IPS-NIHi11 (cell line): ENCODE measurements around the gene DHX15.

ENCODE experiments used
- DNase-seq: peaks from one replicate; pipeline ENCODE4 v3.0.0; 2012; ENCODE audit warnings: mixed read lengths, low spot score

The DHX15 gene

DNA sequence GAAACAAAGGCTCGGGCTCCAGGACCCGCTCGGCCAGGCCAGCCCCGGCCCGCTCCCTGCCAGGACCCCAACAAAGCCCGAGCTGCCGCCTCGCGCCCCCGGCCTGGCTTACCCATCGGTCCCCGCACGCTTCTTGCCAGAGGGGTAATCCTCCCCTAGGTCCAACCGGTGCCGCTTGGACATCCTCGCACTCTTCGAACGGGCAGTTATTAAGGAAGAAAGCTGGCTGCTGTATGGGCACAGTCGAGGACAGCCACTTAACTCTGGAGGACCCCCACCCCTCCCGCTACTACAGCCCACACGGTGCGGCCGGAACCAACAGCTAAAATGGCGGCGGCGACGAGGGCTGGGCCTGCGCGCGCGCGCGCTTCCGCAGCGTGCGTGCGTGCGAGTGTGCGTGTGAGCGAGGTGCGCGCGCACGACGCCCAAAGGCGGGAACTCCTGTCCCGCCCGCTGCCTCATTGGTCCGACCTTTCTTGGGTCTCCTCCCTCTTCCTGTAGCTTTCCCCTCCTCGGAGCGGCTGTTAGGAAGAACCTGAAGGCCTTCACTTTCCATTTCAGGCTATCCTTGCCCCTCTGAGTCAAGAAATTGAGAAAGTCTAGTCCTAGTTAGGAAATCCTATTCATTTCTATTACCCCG lies at the start of gene DHX15:
DHX15 (minus strand) TSS at position 344 of the 640 bp plus-strand sequence; CDS start at position 183, 161 bp downstream.
- DNase-seq = peak; percentile 94

DNA sequence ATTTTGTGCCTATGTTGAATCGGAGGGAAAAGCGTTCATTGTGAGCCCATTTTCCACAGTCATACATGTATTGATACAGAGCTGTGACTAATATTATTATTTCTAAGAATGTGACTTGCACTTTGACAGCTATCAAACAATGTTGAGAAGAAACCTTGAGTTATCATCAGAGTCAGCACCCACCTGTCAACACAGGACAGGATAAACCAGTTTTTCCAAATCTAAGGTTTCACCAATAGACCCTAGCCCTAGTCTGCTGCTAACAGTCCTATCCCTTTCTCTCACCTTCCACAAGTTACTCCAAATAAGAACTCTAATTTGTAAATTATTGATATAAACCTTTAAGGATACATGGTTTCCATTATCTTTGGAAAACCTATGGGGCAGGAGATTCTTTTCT lies 47.7 kb upstream of the DHX15 start:
- DNase-seq = no peak

DNA sequence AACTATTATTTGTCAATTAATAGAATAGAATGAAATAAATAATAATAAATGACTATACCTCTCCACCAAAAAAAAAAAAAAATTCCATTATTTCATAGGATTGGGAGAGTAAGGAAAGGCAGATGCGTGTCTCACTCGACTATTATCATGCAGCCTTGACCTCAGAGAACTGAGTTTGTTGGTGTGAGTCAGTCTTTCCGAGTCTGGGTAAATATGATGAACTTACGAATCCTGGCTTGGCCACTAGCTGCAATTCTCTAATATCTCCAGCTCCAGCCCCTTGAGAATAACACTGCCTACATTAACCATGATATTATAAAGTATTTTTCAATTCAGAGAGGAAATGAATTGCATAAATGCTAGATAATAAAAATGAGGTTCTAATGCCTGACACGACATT lies 46.6 kb upstream of the DHX15 start:
- DNase-seq = no peak

DNA sequence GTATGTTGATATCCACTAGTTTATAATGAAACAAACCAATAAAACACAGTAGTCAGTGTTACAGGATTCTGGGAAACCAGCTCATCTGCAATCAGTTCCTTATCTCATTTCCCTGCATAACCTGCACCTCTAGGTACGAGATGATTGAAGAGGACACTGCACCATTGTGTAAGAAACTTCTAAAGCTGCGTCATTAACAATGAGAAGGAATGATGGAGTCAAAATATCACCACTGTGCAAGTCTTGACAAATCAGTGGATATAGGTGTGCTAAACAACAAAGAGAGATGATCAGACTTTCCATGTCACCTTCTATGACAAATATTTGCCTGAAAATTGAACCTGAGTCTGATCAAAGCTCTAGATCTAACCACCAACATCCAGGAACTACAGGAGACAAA lies 40.7 kb upstream of the DHX15 start:
- DNase-seq = no peak

DNA sequence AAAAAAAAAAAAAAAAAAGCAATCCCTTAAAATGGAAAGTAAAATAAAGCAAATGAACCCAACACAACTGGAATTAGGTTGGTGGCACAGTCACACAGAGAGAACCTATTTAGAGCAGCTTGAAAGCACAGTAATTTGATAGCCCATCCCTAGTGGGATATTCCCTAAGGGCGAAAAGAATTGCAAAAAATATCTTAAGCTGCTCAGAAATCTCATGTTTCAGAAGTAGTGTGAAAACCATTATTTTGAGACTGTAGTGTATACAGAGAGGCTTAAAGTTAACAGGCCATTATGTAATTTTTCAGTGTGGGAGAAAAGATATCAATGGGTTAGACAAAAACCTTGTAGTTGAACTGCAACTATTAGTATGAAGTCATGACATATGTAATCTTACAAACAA lies 40.0 kb upstream of the DHX15 start:
- DNase-seq = no peak

DNA sequence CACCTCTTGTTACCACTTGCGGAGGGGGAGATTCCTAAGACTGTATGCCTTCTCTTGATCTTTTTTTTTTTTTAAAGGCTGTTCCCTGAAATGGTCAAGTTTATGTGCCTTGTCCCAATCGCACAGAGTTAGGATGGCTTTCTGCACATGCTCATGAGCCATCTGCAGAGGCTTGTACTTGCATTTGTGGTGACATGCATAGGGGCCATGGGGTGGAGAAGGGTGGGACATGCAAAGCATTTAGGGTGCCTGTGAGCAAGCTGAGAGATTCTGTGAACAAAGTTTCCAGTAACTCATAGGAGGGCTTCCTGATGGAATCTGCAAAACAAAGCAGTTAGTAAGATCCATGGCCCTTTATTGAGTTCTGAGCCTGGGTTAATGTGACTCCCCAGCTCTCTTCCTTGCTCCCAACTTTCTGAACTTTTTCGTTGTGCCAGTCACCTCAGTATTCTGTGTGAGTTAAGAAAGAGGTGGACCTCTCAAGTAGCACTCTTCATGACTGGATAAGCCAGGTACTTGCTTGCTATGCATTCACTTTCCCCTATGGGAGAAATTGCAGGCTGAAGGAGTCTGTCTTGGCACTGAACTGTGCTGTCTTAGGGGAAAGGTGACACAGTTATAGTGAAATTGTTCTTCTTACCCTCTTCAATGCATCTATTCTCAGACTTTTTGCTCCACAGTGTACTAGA lies 37.9 kb upstream of the DHX15 start:
- no peak for DNase-seq

DNA sequence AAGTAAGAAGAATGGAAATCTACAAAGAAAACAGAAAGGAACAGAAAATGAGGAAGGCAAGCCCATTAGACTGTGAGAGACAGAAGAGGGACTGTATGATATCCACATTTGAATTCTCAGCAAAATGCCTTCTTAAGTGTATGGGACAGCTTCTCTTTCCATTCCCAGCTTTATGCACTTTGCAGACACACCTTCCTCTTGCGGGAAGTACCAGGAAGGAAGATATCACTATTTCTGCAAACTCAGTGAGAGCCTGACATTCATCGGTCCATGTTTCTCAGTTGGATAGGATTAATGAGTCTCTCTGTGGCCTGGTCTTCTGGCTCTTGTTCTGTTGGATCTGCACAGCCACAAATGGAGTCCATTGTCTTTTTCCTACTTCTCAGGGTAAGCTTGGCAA lies 31.6 kb upstream of the DHX15 start:
- DNase-seq = no peak

DNA sequence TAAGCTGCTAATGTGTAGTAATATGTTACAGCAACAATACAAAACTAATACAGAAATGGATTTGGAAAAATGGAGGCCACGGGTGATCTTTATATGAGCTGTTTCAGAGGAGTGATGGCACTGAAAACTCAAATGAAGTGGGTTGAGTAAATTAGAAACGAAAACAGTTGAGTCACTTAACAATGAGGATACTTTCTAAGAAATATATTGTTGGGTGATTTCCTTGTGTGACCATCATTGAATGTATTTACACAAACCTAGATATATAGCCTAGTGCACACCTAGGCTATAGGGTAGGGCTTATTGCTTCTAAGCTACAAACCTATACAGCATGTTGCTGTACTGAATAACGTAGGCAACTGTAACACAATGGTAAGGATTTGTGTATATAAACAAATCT lies 30.5 kb upstream of the DHX15 start:
- DNase-seq = no peak

DNA sequence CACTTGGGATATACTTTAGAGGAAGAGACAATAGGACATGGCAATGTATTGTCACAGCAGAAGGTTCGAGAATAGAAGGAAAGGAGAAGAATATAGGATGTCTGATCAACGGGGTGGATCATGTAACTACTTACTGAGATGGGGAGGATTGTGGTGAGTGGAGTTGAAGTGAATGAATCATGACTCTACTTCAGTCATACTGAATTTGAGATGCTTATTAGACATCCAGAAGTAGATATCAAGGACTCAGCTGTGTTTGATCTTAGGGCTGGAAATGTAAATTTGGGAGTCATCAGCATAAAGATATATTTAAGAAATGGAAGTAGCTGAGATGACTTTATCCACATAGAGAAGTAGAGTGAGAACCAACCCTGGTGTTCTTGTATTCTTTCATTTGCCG lies 29.1 kb upstream of the DHX15 start:
- DNase-seq = no peak

DNA sequence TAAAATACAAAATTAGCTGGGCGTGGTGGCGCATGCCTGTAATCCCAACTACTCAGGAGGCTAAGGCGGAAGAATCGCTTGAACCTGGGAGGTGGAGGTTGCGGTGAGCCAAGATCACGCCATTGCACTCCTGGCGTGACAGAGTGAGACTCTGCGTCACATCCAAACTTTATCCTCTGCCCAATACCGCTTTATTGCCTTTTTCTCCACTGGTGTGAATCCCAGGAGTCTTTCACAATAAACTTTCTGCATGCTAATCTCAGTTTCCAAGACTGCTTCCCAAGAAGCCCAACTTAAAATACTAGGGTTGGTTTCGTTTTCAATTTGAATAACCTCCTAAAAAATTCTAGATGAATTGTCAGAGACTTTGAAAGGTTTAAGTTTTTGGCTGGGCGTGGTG lies 27.2 kb upstream of the DHX15 start:
- DNase-seq = no peak

DNA sequence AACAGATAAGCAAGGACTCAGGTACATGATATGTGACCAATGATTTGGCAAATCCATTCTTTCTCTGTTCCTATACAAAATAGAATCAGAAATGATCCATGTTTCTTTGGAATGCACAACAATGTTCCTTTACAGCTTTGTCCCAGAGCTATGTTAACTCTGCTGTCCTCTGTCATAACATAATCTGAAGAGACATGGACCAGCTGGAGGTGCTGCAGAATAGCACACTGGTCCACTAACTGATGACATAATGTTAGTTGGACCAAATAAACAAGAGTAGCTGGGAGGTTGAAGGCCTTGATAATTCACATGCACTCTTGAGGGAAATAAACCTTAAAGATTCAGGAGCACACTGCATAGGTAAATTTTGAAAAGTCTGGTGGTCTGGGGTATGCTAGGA lies 23.0 kb upstream of the DHX15 start:
- DNase-seq = no peak

DNA sequence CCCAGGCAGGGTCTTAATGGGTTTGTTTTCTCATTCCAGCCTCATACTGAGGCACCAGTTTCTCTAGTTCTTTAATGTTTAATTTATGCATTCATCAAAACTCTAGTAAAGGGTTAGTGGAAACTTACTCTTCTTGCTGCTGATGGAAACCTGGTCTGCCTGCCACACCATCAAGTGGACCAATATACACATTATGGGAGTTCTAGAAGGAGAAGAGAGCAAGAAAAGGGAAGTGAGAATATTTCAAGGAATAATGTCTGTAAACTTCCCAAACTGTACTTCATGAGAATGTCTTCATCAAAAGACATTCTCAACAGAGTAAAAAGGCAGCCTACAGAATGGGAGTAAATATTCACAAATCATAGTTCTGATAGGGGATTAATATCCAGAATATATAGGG lies 20.9 kb upstream of the DHX15 start:
- DNase-seq = no peak

DNA sequence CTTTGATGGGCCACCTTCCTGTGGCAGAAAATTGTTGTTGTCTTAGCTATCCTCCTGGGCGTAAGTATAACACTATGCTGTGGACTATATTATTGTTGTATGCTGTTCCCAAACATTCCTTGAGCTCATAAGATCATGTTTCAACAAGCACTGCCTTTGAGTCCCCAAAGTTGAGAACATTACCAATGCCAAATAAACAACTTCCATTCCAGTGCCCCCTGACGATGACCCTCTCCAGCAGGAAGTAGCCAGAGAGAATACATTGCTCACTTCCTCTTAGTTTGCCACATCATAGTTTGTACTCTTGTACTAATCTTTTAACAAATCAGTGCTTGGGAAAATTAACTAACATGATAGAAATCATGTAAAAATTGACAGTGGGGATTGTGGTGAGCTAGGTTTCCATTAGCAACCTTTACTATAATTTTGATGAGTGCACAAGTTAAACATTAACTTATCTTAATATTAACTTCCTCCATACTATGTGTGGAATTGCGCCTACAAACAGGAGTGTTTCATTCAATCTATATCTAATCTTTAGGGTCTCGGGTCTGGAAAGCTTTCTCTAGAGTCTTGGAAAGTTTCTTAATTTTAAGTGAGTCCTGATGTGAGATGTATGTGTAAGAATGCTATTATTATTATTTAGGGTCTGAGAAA lies 20.3 kb upstream of the DHX15 start:
- DNase-seq = no peak

DNA sequence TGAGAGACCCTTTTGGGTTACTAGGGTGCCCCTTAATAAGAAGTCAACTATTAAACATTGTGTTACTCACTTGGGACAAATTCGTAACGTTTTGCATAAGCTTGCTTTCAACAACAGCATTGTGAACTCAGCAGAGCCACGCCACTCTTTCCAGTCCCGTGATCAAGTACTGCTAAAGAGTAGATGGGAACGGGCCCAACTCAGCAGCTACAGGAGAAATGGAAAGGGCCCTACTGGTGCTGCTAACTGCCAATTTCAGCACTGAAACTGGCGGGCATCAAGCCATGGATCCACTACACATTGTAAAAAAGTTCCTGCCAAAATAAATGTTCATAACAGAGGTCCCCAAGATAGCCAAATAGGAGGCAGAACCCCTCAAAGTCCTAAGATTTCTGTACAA lies 19.0 kb upstream of the DHX15 start:
- no peak for DNase-seq

DNA sequence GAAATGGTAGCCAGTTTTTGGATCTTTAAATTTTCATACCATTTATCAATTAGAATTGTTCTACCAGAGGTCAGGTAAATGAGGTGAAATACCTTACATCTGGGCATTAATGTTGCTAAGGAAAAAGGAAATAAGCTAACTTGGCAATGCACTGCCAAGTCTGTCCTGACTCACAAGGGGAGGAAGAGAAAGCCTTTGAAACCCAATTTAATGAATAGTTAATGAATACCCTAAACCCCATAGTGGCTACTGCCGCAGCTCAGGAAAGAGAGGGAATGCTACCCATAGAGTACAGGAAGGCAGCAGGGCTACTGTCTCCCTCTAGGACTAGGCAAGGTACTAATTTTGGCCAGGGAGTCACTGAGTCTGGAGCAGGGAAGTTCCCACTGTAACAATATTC lies 16.8 kb upstream of the DHX15 start:
- DNase-seq = no peak

DNA sequence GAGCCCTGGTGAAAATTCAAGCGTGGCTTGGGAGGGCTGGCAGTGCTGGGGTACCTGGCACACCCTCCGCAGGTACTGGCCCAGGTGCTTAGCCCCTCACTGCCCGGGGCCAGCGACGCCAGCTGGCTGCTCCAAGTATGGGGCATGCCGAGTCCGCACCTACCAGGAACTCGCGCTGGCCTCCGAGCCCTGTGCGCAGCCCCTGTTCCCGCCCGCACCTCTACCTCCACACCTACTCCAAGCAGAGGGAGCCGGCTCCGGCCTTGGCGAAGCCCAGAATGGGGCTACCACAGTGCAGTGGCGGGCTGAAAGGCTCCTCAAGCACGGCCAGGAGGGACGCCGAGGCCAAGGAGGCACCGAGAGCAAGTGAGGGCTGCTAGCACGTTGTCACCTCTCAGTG lies 14.9 kb upstream of the DHX15 start:
- DNase-seq = no peak

DNA sequence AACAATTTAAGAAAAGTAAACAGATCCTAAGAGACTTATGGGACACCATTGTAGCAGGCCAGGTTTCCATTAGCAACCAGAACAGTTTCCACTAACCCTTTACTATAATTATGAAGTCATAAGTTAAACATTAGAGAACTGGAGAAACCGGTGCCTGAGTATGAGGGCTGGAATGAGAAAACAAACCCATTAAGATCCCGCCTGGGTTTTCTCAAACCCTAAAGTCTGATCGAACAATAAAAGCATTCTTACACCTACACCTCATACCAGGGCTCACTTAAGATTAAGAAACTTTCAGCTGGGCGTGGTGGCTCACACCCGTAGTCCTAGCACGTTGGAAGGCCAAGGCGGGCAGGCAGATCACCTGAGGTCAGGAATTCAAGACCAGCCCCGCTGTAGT lies 13.7 kb upstream of the DHX15 start:
- DNase-seq = no peak

DNA sequence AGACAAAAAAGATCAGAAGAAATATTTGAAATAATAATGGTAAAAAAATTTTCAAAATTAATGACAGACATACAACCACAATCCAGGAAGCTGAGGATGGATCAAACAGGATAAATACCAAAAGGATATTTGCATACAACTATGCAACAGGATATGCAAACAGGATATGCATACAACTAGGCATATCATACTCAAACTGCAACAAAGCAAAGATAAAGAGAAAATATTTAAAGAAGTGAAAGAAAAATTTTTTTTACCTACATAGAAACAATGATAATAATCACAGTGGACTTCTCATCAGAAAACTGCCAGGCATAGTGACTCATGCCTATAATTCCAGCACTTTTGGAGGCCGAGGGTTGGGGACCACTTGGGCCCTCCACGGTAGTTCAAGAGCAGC lies 11.3 kb upstream of the DHX15 start:
- no peak for DNase-seq

DNA sequence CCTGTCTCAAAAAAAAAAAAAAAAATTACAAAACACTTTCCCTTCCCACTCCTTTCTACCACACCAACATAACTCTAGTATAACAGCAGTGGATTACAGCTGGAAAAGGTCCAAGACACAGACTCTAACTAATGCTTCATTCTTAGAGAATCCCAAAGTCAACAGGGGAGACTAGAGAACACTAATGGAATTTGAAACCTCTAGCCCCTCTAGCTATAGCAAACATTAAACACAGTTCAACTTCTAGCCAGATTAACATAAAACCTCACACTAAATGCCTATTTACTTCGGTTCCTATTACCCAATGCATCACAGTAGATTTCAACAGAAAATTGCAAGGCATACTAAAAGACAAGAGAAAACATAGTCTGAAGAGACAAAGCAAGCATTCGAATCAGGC lies 10.5 kb upstream of the DHX15 start:
- no peak for DNase-seq

DNA sequence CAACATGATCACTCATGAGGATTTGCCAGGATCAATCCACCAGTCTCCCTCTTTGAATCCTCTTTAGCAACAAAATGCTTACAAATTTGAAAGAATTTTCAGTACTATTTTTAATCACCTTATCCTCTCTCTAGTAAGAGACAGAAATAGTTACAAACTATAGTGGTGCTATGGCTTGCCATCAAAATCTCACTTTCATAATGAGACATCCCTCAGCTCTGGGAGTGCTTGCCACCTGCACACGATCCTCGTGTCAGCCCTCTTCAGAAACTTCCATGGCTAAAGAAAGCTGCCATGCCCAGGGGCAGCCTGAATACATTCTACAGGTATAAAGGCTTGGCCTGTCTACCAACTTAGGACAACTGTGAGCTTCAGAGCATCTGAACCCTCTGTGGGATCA lies 5.1 kb upstream of the DHX15 start:
- no peak for DNase-seq

DNA sequence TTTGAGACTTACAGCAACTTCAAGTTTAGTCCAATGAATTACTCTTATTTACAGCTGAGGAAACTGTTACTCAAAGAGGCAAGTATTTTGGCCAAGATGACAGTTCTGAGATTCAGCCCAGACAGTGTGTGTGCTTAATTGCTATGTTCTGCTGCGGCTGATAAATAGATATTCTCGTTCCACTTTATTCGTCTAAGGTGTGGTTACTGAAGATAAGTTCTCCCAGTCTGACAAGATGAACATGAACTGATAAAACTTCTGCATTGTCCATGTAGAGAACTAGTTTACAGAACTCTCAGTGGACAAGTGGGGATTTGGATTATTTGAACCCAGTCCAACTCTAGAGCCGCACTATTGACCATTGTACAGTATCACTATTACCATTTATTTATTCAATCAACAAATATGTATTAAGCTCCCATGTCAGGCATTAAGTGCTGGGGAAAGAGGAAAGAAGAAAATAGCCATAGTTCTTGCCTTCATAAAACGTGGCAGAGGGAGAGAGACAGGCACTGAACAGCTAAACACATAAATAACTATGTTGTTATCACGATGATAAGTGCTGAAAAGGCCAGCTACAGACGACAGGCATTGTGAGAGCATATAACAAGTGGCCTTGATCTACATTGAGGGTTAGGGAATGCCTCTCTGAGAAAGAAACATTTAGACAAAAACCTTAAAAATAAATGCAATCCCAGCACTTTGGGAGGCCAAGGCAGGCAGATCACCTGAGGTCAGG lies 4.0 kb upstream of the DHX15 start:
- DNase-seq = no peak

DNA sequence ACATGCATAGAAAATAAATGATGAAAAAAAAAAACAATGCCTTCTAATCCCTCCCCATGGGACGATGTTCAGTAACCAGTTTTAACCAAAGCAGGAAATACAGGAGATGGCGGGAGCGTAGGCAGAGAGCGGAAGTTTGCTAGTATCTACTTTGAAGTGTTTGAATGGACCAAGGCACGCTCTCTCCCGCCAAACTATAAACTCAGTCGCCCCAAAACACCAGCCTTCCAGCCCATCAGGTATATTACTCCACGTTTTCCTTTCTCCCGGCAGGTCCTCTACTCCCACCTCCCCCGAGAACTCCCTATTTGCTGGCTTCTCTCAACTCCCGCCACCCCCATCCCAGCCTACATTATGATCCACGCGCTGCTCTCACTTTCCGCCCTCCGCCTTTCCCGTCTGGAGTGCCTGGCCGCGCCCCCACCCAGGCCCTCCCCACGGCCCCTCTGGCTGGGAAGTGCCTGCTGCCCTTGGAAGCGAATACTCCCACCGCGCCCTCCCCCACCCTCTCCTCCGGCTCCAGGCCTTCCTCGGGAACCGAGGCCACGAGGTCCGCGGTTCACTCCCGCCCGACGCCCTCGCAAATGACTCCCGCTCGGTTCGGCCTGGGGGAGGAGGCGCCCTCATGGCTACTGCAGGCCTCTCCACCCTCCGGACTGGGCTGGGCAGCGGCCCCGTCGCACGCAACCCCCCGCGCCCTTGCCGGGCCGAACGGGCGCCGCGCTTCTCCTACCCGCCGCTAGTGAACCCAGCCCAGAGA lies 723 bp downstream of the DHX15 start:
- peak; percentile 53 for DNase-seq
